GM19239 (cell line): ENCODE measurements around the gene DNMT3A.
"Not testable (repeated sequence)": the region's sequence is repeated elsewhere in the genome, so short reads cannot be mapped to it uniquely, and the experiment has no call there.

Experiments used
- DNase-seq: peaks from one replicate; pipeline ENCODE4 v3.0.0; 2011; ENCODE audit warnings: low spot score; ENCODE audit not compliant: insufficient read length
- FAIRE-seq: peaks from 2 replicates; lab custom pipeline; 2011; peaks lifted over from hg19 to GRCh38; lab: Jason Lieb, UNC

DNMT3A gene

DNA sequence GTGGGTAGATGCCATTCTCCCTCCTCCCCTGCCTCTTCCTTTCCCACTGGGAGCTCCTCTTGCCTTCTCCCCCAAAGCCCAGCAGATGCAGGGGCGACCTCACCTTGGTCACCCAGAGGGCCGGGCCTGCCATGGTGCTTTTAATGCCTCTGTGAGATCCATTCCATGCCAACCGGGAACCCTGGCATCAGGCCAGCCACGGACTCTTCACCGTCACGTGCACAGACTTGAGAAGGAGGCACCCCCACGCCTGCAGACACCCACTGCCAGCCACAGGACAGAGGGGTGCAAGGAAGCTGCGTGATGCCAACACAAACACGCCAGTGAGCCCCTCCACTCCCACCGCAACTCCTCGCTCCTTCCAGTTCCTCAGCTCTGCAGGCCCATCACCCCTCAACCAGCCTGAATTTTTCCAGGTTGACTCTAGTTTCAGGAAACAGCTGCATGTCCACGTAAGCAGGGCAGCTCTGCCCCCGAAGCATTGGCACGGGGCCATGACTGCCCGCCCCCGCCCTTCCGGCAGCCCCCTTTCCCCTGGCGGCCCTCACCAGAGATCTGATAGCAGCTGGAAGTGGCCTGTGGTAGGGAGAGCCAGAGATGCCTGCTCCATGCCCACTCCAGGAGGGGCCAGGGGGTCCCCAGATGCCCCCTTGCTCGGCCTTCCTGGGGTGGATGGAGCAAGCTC is 50.8 kb downstream of the DNMT3A start:
- DNase-seq (no peak), FAIRE-seq (no peak)

- DNase-seq: no peak
- FAIRE-seq: peak; percentile 62
Measured at GRCh38 chr2:25286723-25287483, 54.8 kb downstream of the DNMT3A start.

GRCh38 chr2:25286025-25286400 is 55.7 kb downstream of the DNMT3A start:
- DNase-seq (peak; percentile 78), FAIRE-seq (peak; percentile 84)

- FAIRE-seq (no peak), DNase-seq (no peak)
Measured at GRCh38 chr2:25285265-25286024, 56.3 kb downstream of the DNMT3A start.

GRCh38 chr2:25284756-25285155 is 57.0 kb downstream of the DNMT3A start:
- peak; percentile 4 for FAIRE-seq

GRCh38 chr2:25283921-25284320 is 57.8 kb downstream of the DNMT3A start:
- FAIRE-seq (no peak), DNase-seq (no peak)

More at GRCh38 chr2:25284756-25285155, 57.0 kb downstream of the DNMT3A start:
- DNase-seq: no peak

GRCh38 chr2:25281941-25282340 is 59.8 kb downstream of the DNMT3A start:
- FAIRE-seq: no peak

GRCh38 chr2:25281522-25281921 is 60.2 kb downstream of the DNMT3A start:
- no peak for FAIRE-seq
- no peak for DNase-seq

More at GRCh38 chr2:25281941-25282340, 59.8 kb downstream of the DNMT3A start:
- DNase-seq: no peak

GRCh38 chr2:25280051-25280687 is 61.6 kb downstream of the DNMT3A start:
- DNase-seq: no peak
- FAIRE-seq: no peak

- FAIRE-seq: peak; percentile 98
Measured at GRCh38 chr2:25279091-25279651, 62.6 kb downstream of the DNMT3A start.

GRCh38 chr2:25276569-25277465 is 64.9 kb downstream of the DNMT3A start:
- DNase-seq (peak; percentile 70), FAIRE-seq (peak; percentile 73)

More at GRCh38 chr2:25279091-25279651, 62.6 kb downstream of the DNMT3A start:
- peak; percentile 81 for DNase-seq

DNA sequence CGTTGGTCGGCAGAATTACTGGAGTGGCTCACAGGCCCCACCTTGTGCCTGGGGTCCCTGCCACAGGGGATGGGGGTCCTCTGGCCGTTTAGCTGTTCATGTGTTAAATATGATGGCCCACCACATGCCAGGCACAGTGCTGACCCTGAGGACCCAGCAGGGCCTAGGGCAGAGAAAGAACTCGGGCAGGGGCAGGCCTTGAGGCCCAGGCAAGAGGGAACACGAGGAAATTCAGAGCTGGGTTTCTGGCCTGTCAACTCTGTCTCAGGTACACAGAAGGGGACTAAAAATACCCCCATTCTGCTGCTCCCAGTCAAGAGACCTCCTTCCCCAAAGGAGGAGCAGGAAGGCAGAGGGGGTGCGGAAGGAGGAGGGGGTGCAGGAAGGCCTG is 66.2 kb downstream of the DNMT3A start:
- FAIRE-seq (no peak), DNase-seq (no peak)

DNA sequence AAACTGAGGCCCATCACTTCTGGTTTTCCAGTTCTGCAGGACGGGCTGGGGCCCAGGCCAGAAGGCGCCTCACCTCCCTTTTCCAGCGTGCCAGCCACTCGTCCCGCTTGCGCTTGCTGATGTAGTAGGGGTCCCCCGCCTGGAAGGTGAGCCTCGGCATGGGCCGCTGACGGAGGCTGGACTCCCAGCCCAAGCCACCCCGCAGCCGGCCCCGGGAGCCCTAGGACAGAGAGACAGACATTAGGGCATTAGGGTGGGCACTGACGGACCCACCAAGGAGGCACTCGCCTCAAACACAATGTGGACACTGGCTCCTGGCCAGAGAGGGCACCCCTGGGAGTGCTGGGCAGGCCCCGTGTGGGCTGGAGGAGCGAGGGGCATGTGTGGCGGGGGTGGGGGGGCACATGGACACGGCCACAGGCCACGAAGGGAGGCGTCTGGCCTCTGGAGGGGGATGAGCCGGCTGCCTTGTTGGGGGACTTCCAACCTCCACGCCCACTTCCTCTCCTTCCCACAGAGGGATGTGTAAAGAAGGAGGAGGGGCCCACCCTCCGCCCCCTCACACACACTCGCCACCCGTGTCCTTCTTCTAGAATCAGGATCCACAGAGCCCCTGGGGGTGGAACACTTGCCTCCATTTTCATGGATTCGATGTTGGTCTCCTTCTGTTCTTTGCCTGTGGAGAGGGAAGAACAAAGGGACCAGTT is 66.7 kb downstream of the DNMT3A start:
- DNase-seq (no peak), FAIRE-seq (peak; percentile 66)

GRCh38 chr2:25273985-25274535 is 67.7 kb downstream of the DNMT3A start:
- DNase-seq (no peak), FAIRE-seq (no peak)

DNA sequence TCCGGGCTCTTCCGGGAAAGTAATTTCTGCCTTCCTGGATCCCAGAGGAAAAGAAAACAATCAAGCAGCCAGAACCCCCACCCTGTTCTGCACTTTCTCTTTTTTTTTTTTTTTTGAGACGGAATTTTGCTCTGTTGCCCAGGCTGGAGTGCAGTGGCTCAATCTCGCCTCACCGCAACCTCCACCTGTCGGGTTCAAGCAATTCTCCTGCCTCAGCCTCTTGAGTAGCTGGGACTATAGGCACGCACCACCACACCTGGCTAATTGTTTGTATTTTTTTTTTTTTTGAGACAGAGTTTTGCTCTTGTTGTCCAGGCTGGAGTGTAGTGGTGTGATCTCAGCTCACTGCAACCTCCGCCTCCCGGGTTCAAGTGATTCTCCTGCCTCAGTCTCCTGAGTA is 69.0 kb downstream of the DNMT3A start:
- not testable (repeated sequence) for FAIRE-seq, DNase-seq

DNA sequence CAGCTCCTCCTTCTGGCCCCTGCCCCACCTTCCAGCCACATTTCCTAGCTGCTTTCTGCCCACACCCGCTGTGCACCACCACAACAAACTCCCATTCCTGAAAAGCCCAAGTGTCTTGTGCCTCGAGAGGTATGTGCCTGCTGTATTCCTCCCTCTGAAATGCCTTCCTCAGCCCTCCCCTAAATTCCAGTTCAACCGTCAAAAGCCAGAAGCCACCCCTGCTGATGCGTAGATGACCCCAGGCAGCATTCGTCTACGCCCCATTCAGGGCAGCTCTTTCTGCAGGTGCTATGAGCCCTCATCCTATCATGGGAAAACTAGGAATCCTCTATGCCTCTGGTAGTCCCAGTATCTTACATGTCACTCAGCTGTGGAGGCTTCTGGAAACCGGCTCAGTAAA is 71.7 kb downstream of the DNMT3A start:
- DNase-seq (no peak), FAIRE-seq (no peak)

- FAIRE-seq (no peak), DNase-seq (no peak)
Measured at GRCh38 chr2:25269233-25269632, 72.5 kb downstream of the DNMT3A start.

GRCh38 chr2:25268139-25268538 is 73.6 kb downstream of the DNMT3A start:
- FAIRE-seq (no peak), DNase-seq (no peak)
